Liver (tissue), 3 donors: ENCODE data around the gene CDC42EP2.

Source experiments
- CTCF ChIP-seq: fragments of 150-350 bp; IDR thresholded peaks from 2 replicates; pipeline ENCODE4 v1.5.1; 2017; ENCODE audit warnings: improper control_type of control experiment, low read depth, low read length; ENCODE audit not compliant: missing input control
- EGR1 ChIP-seq, 2 donors: IDR thresholded peaks; 2 replicates each; pipeline ENCODE4 v1.6.1; 2016 to 2018; ENCODE audit warnings: antibody characterized with exemption in 2 of 2, low read depth in 2 of 2
- HNF4G ChIP-seq: IDR thresholded peaks from 2 replicates; pipeline ENCODE4 v1.6.1; 2016; ENCODE audit warnings: antibody characterized with exemption
- JUND ChIP-seq, 2 donors: IDR thresholded peaks; 2 replicates each; pipeline ENCODE4 v1.6.1; 2016; ENCODE audit warnings: antibody characterized with exemption in 2 of 2
- MAX ChIP-seq: IDR thresholded peaks from 2 replicates; pipeline ENCODE4 v1.6.1; 2016; ENCODE audit warnings: antibody characterized with exemption
- NR2F2 ChIP-seq: IDR thresholded peaks from 2 replicates; pipeline ENCODE4 v1.6.1; 2016; ENCODE audit warnings: antibody characterized with exemption
- RXRA ChIP-seq, 2 donors: IDR thresholded peaks; 2 replicates each; pipeline ENCODE4 v1.6.1; 2017 to 2018; ENCODE audit warnings: antibody characterized with exemption in 2 of 2, mild to moderate bottlenecking in 1 of 2
- SP1 ChIP-seq: IDR thresholded peaks from 2 replicates; pipeline ENCODE4 v1.6.1; 2018; ENCODE audit warnings: antibody characterized with exemption, mild to moderate bottlenecking
- TAF1 ChIP-seq: conservative IDR thresholded peaks from 2 replicates; pipeline ENCODE4 v1.6.1; 2016; ENCODE audit warnings: antibody characterized with exemption, mild to moderate bottlenecking
- YY1 ChIP-seq: IDR thresholded peaks from 2 replicates; pipeline ENCODE4 v1.6.1; 2016; ENCODE audit warnings: antibody characterized with exemption, mild to moderate bottlenecking
- ZBTB33 ChIP-seq: IDR thresholded peaks from 2 replicates; pipeline ENCODE4 v1.6.1; 2016; ENCODE audit warnings: antibody characterized with exemption
- TF ChIP-seq, protein P1 (sequence below): IDR thresholded peaks from 2 replicates; pipeline ENCODE4 v1.6.1; 2016; ENCODE audit warnings: antibody characterized with exemption, mild to moderate bottlenecking
- TF ChIP-seq, protein P2 (sequence below): IDR thresholded peaks from 2 replicates; pipeline ENCODE4 v1.6.1; 2016; ENCODE audit warnings: antibody characterized with exemption
- donor health status: healthy.
- donor health status: healthy.

DNA sequence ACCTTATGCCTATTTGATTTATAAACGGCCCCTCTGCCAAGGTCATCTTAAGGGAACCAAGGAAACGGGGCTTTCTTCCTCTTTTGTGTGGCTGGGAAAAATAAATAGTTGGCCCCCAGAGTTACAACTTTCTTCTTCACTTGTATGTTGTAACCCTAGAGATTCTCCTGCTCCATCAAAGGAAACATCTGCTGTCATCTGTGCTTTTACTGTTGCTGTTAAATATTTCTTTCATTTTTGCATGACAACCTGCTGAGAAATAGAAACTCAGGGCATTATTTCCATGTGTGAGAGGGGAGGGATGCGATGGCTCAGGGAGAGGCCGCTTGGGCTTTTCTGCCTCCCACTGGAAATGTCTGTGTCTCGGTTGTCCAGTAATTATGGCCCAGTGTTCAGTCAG lies 21.8 kb upstream of the CDC42EP2 start:
- TF ChIP-seq, protein P1, sequence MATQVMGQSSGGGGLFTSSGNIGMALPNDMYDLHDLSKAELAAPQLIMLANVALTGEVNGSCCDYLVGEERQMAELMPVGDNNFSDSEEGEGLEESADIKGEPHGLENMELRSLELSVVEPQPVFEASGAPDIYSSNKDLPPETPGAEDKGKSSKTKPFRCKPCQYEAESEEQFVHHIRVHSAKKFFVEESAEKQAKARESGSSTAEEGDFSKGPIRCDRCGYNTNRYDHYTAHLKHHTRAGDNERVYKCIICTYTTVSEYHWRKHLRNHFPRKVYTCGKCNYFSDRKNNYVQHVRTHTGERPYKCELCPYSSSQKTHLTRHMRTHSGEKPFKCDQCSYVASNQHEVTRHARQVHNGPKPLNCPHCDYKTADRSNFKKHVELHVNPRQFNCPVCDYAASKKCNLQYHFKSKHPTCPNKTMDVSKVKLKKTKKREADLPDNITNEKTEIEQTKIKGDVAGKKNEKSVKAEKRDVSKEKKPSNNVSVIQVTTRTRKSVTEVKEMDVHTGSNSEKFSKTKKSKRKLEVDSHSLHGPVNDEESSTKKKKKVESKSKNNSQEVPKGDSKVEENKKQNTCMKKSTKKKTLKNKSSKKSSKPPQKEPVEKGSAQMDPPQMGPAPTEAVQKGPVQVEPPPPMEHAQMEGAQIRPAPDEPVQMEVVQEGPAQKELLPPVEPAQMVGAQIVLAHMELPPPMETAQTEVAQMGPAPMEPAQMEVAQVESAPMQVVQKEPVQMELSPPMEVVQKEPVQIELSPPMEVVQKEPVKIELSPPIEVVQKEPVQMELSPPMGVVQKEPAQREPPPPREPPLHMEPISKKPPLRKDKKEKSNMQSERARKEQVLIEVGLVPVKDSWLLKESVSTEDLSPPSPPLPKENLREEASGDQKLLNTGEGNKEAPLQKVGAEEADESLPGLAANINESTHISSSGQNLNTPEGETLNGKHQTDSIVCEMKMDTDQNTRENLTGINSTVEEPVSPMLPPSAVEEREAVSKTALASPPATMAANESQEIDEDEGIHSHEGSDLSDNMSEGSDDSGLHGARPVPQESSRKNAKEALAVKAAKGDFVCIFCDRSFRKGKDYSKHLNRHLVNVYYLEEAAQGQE: no peak
- TF ChIP-seq RXRA (IDR thresholded peaks at IDR 0.05) (no peak), CTCF (no peak), JUND (IDR thresholded peaks at IDR 0.05) (no peak), MAX (no peak), NR2F2 (no peak), TAF1 (no peak), ZBTB33 (no peak), HNF4G (no peak), YY1 (no peak), SP1 (no peak), EGR1 (IDR thresholded peaks at IDR 0.05; ENCODE audit: low read depth in 2 of 2) (no peak)
- TF ChIP-seq, protein P2, sequence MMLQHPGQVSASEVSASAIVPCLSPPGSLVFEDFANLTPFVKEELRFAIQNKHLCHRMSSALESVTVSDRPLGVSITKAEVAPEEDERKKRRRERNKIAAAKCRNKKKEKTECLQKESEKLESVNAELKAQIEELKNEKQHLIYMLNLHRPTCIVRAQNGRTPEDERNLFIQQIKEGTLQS: no peak
